Activated B cell treated with CpG ODN at 0.5 μM for 24 hours (primary cell): Measurements from ENCODE around the gene SLC38A9. TPM values are rescaled to one million over a fixed set of nuclear protein-coding genes. Genes with fewer than 3 reads are reported as not detected.

ENCODE experiments used
- ATAC-seq: fragments of 200-7000 bp; cut with Tn5 transposase; one replicate; pipeline ENCODE4 v1.10.0; 2021; ENCODE audit warnings: low read depth, mild to moderate bottlenecking, moderate library complexity
- CTCF ChIA-PET: fragments of 350-600 bp; sonication (Branson Sonifier 250); formaldehyde crosslinking; loops from one replicate; lab custom pipeline; 2021; ENCODE audit warnings: antibody characterized with exemption; lab: Charles Lee
- POLR2A ChIA-PET: fragments of 350-600 bp; sonication (Branson Sonifier 250); formaldehyde crosslinking; loops from one replicate; lab custom pipeline; 2021; ENCODE audit warnings: antibody characterized with exemption; lab: Charles Lee
- DNase-seq: peaks from one replicate; pipeline ENCODE4 v3.0.0; 2022
- H3K27ac Mint-ChIP-seq: one replicate; pipeline ENCODE4 v1.8.0; 2020; ENCODE audit warnings: mixed read lengths
- H3K27me3 Mint-ChIP-seq: one replicate; pipeline ENCODE4 v1.8.0; 2021; ENCODE audit warnings: mixed read lengths
- H3K36me3 Mint-ChIP-seq: one replicate; pipeline ENCODE4 v1.8.0; 2021; ENCODE audit warnings: low read depth, mixed read lengths
- H3K4me1 Mint-ChIP-seq: one replicate; pipeline ENCODE4 v1.8.0; 2021; ENCODE audit warnings: mixed read lengths
- H3K4me3 Mint-ChIP-seq: one replicate; pipeline ENCODE4 v1.8.0; 2020; ENCODE audit warnings: mild to moderate bottlenecking, mixed read lengths
- H3K9me3 Mint-ChIP-seq: one replicate; pipeline ENCODE4 v1.8.0; 2020; ENCODE audit warnings: mixed read lengths
- intact Hi-C: fragments of 100-400 bp; cut with micrococcal nuclease; formaldehyde crosslinking; loops from one replicate; pipeline ENCODE4 v1.15.1; 2024
- total RNA-seq: library from RNA; stranded (reverse); gene quantifications from 2 replicates; pipeline ENCODE4 v1.2.3, GENCODE V29; 2022
- TF ChIP-seq, protein P1 (sequence below): fragments of 200-600 bp; IDR thresholded peaks from one replicate; pipeline ENCODE4 v1.8.0; 2022; ENCODE audit warnings: antibody characterized with exemption, mild to moderate bottlenecking

SLC38A9 gene
- total RNA-seq, 1 donor from 2014 or later, result 29.9 TPM

DNA sequence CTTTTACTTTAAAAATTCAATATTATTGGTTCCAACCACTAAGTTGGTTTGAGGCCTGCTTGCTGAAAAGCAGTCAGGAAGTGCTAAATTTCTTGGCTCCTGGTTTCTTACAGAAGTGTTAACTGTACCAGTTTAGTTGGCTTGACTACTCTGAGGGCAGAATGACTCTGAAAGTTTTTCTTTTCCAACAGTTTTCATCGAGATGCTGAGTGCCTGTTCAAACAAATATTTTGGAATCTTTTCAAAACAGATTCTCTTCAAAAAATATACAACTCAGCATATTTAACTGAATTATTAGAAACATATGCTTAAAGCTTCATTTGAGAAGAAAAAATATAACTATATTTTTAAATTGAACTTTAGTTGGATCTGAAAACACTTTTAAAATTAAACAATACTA lies 37.0 kb downstream of the SLC38A9 start:
- TF ChIP-seq, protein P1, sequence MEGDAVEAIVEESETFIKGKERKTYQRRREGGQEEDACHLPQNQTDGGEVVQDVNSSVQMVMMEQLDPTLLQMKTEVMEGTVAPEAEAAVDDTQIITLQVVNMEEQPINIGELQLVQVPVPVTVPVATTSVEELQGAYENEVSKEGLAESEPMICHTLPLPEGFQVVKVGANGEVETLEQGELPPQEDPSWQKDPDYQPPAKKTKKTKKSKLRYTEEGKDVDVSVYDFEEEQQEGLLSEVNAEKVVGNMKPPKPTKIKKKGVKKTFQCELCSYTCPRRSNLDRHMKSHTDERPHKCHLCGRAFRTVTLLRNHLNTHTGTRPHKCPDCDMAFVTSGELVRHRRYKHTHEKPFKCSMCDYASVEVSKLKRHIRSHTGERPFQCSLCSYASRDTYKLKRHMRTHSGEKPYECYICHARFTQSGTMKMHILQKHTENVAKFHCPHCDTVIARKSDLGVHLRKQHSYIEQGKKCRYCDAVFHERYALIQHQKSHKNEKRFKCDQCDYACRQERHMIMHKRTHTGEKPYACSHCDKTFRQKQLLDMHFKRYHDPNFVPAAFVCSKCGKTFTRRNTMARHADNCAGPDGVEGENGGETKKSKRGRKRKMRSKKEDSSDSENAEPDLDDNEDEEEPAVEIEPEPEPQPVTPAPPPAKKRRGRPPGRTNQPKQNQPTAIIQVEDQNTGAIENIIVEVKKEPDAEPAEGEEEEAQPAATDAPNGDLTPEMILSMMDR, result no peak
- ChIA-PET CTCF (no interaction called here), POLR2A (no interaction called here)
- Mint-ChIP-seq H3K27ac (no peak overlapping the region), H3K27me3 (no peaks in the 10 kb centered on the region), H3K4me1 (no peaks in the 10 kb centered on the region), H3K9me3 (peaks cover 2% of the 10 kb centered on the region), H3K4me3 (no peak overlapping the region), H3K36me3 (peaks cover 15% of the 10 kb centered on the region)
- ATAC-seq (no peak), DNase-seq (no peak)
- intact Hi-C loops, result no loop called here

DNA sequence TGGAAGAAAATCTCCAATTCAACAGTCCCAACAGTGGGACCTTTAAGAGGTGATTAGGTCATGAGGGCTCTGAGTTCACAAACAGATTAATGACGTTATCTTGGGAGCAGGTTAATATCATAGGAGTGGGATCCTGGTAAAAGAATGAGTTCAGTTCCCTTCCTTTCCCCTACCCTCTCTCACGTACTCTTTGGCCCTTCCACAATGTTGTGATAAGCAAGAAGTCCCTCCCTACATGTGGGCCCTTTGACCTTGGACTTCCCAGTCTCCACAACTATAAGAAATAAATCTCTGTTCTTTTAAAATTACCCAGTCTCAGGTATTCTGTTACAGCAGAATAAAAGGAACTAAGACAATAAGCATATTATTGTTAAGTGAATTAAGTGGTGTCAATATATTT lies 37.8 kb downstream of the SLC38A9 start:
- peaks cover 4% of the 10 kb centered on the region for H3K4me1 Mint-ChIP-seq
- no peaks in the 10 kb centered on the region for H3K27me3 Mint-ChIP-seq
- peaks cover 15% of the 10 kb centered on the region for H3K36me3 Mint-ChIP-seq
- no peak overlapping the region for H3K4me3 Mint-ChIP-seq
- TF ChIP-seq, protein P1, result no peak
- intact Hi-C loops, result no loop called here
- peaks cover 2% of the 10 kb centered on the region for H3K9me3 Mint-ChIP-seq
- CTCF ChIA-PET, result no interaction called here
- DNase-seq, result no peak
- ATAC-seq, result no peak
- POLR2A ChIA-PET, result no interaction called here
- H3K27ac Mint-ChIP-seq, result no peak overlapping the region

DNA sequence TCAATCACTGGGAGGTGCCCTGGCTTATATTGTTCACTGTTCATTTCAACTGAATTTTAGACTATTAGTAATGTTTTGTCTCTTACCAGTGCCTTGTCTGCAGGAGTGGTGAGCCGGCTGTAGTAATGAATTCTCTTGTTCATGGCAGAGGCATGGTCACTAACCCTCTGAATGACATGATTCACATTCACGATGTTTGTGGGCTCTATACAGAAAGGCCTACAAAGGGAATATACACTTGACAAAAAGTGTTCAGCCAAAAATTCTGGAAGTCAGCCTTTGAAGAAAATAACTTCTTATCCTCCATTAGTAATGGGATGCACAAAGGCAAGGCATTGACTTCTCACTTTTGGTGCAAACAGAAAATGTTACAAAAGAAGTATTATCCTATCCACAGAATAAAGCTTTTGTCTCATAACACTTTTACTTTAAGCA lies 39.6 kb downstream of the SLC38A9 start:
- ChIA-PET CTCF (no interaction called here), POLR2A (no interaction called here)
- Mint-ChIP-seq H3K4me1 (peaks cover 8% of the 10 kb centered on the region), H3K27ac (no peak overlapping the region), H3K4me3 (no peak overlapping the region), H3K9me3 (peaks cover 2% of the 10 kb centered on the region), H3K36me3 (peaks cover 28% of the 10 kb centered on the region), H3K27me3 (no peaks in the 10 kb centered on the region)
- TF ChIP-seq, protein P1, result no peak
- DNase-seq (no peak), ATAC-seq (no peak)
- intact Hi-C loops, result no loop called here

DNA sequence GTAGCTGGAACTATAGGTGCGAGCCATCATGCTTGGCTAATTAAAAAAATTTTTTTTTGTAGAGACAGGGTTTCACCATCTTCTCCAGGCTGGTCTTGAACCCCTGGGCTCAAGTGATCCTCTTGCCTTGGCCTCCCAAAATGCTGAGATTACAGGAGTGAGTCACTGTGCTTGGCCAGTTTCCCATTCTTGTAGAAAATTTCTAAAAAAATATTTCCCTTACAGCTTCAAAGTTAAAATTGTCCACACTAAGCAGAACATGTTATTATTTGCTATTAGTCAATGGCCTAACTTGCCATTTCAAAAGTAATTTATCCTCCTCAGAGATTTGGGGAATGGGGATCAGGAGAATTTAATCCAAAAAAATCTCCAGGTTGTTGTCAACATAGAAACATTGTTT lies 40.1 kb downstream of the SLC38A9 start:
- H3K4me3 Mint-ChIP-seq, result no peak overlapping the region
- peaks cover 28% of the 10 kb centered on the region for H3K36me3 Mint-ChIP-seq
- no peak overlapping the region for H3K27ac Mint-ChIP-seq
- no peak for ATAC-seq
- CTCF ChIA-PET, result interaction anchor here (1.0 kb wide), 1 partner anchor 14 kb away, joined by 3 read pairs; no protein-coding TSS in a partner anchor
- intact Hi-C loops, result no loop called here
- DNase-seq, result no peak
- H3K27me3 Mint-ChIP-seq, result no peaks in the 10 kb centered on the region
- TF ChIP-seq, protein P1, result no peak
- peaks cover 8% of the 10 kb centered on the region for H3K4me1 Mint-ChIP-seq
- H3K9me3 Mint-ChIP-seq, result peaks cover 2% of the 10 kb centered on the region
- POLR2A ChIA-PET, result no interaction called here

DNA sequence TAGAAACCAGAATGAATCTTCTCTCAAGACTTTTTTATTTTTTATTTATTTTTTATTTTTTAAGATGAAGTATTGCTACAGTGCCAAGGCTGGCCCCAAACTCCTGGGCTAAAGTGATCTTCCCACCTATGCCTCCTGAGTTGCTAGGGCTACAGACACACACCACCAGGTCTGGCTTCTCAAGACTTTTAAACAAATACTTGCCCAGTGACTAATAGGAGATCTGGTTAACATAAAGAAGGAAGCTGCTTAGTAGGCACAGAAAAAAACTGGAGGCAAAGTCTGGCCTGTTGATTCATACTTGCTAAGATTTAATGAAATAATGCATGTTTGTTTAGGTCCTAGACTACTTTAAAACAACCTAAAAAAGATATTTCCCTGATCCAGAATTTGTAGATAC lies 43.8 kb downstream of the SLC38A9 start:
- intact Hi-C loops, result no loop called here
- Mint-ChIP-seq H3K27ac (no peak overlapping the region), H3K4me3 (no peak overlapping the region), H3K4me1 (peaks cover 8% of the 10 kb centered on the region), H3K36me3 (peaks cover 31% of the 10 kb centered on the region), H3K27me3 (no peaks in the 10 kb centered on the region), H3K9me3 (peaks cover 3% of the 10 kb centered on the region)
- POLR2A ChIA-PET, result interaction anchor here (0.9 kb wide), 1 partner anchor 128 kb away, joined by 3 read pairs; no protein-coding TSS in a partner anchor
- ATAC-seq, result peak; percentile 28
- no peak for DNase-seq
- CTCF ChIA-PET, result no interaction called here
- TF ChIP-seq, protein P1, result no peak
